Urinary bladder (tissue), 4 donors: ENCODE results near the gene SLC38A7. TPM values are rescaled to one million over a fixed set of nuclear protein-coding genes. Genes with fewer than 3 reads are reported as not detected.
A peak's percentile ranks its signal among the peaks of the same experiment; 100 is the strongest.

Experiments used
- DNase-seq: peaks from one replicate; pipeline ENCODE4 v3.0.0-alpha.2; 2015; ENCODE audit errors: extremely low spot score
- H3K27ac ChIP-seq: one replicate; pipeline ENCODE4 v1.5.1; 2013; ENCODE audit warnings: low read depth, mild to moderate bottlenecking, moderate library complexity
- H3K36me3 ChIP-seq: one replicate; pipeline ENCODE4 v1.6.1; 2013; ENCODE audit warnings: mild to moderate bottlenecking, moderate library complexity; ENCODE audit not compliant: insufficient read depth
- H3K4me1 ChIP-seq: one replicate; pipeline ENCODE4 v1.6.1; 2013; ENCODE audit warnings: mild to moderate bottlenecking, moderate library complexity; ENCODE audit not compliant: insufficient read depth
- H3K4me3 ChIP-seq: one replicate; pipeline ENCODE4 v1.5.1; 2013; ENCODE audit warnings: low read depth, low read length
- WGBS: extraction: QIAGEN DNeasy Blood & Tissue Kit; methylation state at CpG from one replicate; pipeline ENCODE4 v1.1.7; 2013; 5-methylcytosine and 5-hydroxymethylcytosine counted together
- polyA plus RNA-seq: library from polyadenylated mRNA; stranded (reverse); fragments of 200-250 nt; gene quantifications from one replicate; pipeline ENCODE4 v1.2.3, GENCODE V29; 2013
- total RNA-seq: library from RNA; depleted of rRNA; stranded (reverse); fragments of >200 nt; gene quantifications from one replicate; pipeline ENCODE4 v1.2.3, GENCODE V29; 2014
- donor health status: healthy with polysubstance abuse.
- donor health status: healthy.

The SLC38A7 gene, protein sequence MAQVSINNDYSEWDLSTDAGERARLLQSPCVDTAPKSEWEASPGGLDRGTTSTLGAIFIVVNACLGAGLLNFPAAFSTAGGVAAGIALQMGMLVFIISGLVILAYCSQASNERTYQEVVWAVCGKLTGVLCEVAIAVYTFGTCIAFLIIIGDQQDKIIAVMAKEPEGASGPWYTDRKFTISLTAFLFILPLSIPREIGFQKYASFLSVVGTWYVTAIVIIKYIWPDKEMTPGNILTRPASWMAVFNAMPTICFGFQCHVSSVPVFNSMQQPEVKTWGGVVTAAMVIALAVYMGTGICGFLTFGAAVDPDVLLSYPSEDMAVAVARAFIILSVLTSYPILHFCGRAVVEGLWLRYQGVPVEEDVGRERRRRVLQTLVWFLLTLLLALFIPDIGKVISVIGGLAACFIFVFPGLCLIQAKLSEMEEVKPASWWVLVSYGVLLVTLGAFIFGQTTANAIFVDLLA
- total RNA-seq (13.8 TPM), polyA plus RNA-seq (7.7 TPM)

DNA sequence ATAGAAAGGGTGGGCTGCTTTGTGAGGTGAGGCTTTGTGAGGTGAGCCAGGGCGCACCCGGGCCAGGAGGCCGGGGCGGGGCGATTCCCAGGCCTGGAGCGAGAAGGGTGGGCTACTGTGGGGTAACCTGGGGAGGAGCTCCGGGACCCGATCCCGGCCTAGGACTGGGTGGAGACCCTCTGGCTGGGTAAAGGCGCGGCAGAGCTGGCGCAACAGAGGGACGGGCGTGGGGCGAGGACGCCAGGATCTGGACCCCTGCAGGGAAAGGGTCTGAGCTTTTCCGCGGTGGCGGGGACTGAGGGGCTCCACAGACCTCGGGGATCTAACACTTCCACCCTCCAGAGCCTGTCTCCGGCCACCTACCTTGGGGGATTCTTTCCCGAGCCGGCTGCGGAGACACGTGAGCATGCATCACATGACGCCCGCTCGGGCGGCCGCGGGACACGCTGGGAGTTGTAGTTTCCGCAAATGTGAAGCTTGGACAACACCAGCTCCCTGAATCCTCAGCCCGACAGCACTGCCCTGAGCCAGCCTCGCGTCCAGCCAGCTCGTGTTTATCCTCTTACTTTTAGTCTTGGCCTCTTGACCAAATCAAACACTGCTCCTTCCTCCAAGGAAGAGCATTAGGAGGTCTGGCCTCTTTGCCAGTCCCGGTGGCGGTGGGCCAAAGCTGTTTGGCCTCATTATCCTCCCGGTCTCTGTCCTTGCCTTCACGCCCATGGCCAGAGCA is at the start of gene SLC38A7:
TSS of gene SLC38A7 (minus strand) at position 417 of the 730 bp plus-strand sequence. CDS start 4,644 bp downstream, outside the sequence.
- WGBS, result 3% methylated on average over 41 of the region's 41 CpGs
- H3K27ac ChIP-seq, result no peak within 1 kb of the TSS
- peak; percentile 45 for DNase-seq
- peak within 1 kb of the TSS; percentile 94 for H3K4me3 ChIP-seq
- H3K4me1 ChIP-seq, result no peaks in the 10 kb centered on the region
- no peaks in the 10 kb centered on the region for H3K36me3 ChIP-seq

DNA sequence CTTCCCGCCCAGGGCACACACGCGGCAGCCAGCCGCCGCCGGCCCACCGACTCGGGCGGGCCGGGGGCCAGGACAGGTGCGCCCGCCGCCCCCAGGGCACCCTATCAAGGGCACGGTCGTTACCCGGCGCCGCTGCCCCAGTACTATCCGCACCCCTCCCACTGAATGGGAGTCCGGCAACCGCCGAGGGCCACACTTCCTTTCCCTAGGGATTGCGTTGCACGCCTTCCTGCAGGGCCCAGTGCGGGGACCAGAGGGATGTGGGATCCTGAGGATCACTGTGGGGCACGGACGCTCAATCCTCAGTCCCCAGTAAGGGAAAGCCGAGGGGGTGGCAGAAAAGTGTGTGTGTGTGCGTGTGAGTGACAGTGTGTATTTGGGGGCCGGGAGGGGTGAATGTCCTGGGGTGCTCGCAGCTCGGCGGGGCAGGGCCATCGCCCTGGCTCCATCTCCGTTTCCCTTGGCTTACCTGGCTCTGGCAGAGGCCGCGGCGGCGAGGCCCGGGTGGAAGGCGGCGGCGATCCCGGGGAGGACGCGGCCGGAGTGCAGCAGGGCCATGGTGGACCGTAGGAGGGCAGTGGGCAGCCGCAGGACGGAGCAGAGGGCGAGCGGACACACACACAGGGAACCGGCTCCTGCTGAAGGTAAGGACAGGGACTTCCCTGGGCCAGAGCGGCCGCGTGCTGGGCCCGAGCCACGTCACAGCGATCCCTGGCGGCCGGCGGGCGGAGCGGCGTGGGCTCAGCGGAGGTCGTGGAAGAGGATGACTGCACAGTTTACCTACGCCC is 49.3 kb upstream of the SLC38A7 start, which contains the start of gene GOT2:
TSS of gene GOT2 (minus strand) at position 646 of the 788 bp plus-strand sequence. CDS start at position 558, 88 bp downstream.
- H3K36me3 ChIP-seq, result no peaks in the 10 kb centered on the region
- H3K27ac ChIP-seq, result peak within 1 kb of the TSS; percentile 44
- WGBS, result under 1% methylated on average over 68 of the region's 68 CpGs
- DNase-seq, result no peak
- H3K4me1 ChIP-seq, result peaks cover 2% of the 10 kb centered on the region
- H3K4me3 ChIP-seq, result peak within 1 kb of the TSS; percentile 77

DNA sequence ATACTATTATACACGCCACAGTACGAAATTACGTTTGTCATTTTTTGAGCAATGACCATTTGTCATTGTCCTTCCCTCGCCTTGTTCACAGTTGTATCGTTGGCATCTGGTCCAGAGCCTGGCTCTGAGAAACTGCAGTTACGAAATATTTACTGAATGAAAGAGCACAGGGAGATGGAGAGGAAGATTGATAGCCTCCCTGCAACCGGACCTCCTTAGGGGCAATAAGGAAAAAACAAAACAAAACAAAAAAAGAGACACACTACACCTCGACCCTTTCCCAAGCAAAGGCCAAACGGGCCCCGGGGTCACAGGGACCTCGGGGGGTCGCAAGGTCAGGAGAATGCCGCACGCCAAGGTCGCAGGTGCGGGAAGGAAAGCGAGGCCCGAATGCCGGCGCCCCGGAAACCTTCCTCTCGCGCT is 48.7 kb upstream of the SLC38A7 start:
- Histone ChIP-seq H3K36me3 (no peaks in the 10 kb centered on the region), H3K27ac (peak overlapping the region; percentile 44), H3K4me1 (peaks cover 2% of the 10 kb centered on the region), H3K4me3 (peak overlapping the region; percentile 77)
- DNase-seq, result no peak
- WGBS, result 3% methylated on average over 23 of the region's 23 CpGs

GRCh38 chr16:58732545-58733247 is 48.1 kb upstream of the SLC38A7 start:
- no peak overlapping the region for H3K27ac ChIP-seq
- 44% methylated on average over 9 of the region's 9 CpGs for WGBS

DNA sequence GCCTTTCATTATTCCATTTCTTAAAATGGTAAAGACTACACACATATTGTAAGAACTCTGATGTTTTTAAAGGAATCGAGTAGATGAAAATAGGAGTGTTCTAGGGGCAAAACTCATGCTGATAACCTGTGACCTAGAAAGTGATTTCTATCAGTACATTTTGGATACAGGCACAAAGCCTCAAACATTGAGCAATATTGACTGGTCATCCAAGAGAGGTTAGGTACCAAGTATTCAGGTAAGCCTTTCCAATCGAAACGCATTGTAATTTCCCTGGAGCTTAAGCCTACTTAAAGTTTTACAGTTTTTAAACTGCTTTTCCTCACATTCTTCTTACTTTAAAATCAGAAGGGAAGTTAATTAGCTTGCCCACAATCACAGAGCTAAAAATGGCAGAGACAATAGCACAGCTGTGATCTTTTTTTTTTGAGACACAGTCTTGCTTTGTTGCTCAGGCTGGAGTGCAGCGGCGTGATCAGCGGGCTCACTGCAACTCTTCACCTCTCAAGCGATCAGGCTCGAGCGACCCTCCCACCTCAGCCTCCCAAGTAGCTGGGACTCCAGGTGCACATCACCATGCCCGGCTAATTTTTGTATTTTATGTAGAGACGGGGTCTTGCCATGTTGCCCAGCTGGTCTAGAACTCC is 46.3 kb upstream of the SLC38A7 start:
- DNase-seq, result no peak
- Histone ChIP-seq H3K4me3 (no peak overlapping the region), H3K4me1 (peaks cover 2% of the 10 kb centered on the region), H3K27ac (no peak overlapping the region), H3K36me3 (peaks cover 2% of the 10 kb centered on the region)
- 95% methylated on average over 11 of the region's 11 CpGs for WGBS

More at GRCh38 chr16:58732545-58733247, 48.1 kb upstream of the SLC38A7 start:
- Histone ChIP-seq H3K4me1 (peaks cover 2% of the 10 kb centered on the region), H3K36me3 (no peaks in the 10 kb centered on the region), H3K4me3 (peak overlapping the region; percentile 77)
- DNase-seq, result no peak

GRCh38 chr16:58727796-58728568 is 43.4 kb upstream of the SLC38A7 start:
- no peak overlapping the region for H3K27ac ChIP-seq
- WGBS, result 91% methylated on average over 9 of the region's 9 CpGs
- no peak overlapping the region for H3K4me3 ChIP-seq
- H3K4me1 ChIP-seq, result peaks cover 2% of the 10 kb centered on the region
- H3K36me3 ChIP-seq, result peaks cover 2% of the 10 kb centered on the region
- DNase-seq, result no peak

DNA sequence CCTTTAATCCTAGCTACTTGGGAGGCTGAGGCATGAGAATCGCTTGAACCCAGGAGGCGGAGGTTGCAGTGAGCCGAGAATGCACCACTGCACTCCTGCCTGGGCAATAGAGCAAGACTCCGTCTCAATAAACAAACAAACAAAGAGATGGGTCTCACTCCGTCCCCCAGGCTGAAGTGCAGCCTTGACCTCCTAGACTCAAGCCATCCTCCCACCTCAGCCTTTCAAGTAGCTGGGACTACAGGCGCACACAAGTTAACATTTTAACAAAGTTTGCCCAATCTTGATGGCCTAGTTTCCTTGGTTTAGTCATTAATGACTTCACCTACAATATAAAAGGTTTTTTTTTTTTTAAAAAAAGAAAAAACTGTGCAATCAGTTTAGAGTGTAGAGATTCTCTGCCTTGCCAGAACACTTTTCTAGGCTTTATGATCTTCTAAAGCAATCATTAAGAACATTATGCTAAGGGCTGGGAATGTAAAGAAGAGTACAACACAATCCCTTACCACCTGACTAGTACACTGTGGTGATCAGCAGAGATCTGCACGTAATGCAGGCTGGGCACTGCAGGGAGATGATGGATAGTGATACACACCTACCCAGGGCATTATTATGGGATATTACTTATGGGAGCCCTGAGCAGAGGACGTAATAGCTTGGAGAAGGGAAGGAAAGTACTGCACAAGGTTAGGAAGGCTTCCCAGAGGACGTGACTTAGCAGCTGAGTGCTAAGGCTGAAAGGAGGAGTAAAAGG is 42.6 kb upstream of the SLC38A7 start:
- Histone ChIP-seq H3K4me3 (no peak overlapping the region), H3K4me1 (no peaks in the 10 kb centered on the region), H3K36me3 (peaks cover 2% of the 10 kb centered on the region), H3K27ac (no peak overlapping the region)
- no peak for DNase-seq
- 82% methylated on average over 9 of the region's 9 CpGs for WGBS

DNA sequence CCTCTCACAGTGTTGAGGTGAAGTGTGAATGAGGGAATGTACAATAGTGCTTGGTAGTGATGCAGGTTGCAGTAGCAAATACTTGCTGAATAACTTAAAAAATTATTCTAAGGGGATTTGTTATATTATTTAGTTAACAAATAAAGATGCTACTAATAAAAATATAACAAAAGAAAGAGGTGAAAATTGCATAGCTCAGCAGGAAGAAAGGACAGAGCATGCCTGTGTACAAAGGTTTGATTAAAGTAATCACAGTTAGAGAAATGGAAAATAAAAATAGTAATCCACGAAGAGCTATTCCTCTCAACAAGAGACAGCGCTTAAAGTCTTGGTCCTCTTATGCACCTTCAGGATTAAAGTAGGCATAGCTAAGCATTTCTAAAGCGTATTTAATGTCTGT is 38.5 kb upstream of the SLC38A7 start:
- no peak for DNase-seq
- no peaks in the 10 kb centered on the region for H3K4me1 ChIP-seq
- H3K4me3 ChIP-seq, result no peak overlapping the region
- peaks cover 5% of the 10 kb centered on the region for H3K36me3 ChIP-seq
- WGBS, result 43% methylated on average over 3 of the region's 3 CpGs
- no peak overlapping the region for H3K27ac ChIP-seq

- no peak for DNase-seq
- 92% methylated on average over 13 of the region's 13 CpGs for WGBS
- peaks cover 5% of the 10 kb centered on the region for H3K36me3 ChIP-seq
These were observed 33.4 kb upstream of the SLC38A7 start for GRCh38 chr16:58717994-58718393.

DNA sequence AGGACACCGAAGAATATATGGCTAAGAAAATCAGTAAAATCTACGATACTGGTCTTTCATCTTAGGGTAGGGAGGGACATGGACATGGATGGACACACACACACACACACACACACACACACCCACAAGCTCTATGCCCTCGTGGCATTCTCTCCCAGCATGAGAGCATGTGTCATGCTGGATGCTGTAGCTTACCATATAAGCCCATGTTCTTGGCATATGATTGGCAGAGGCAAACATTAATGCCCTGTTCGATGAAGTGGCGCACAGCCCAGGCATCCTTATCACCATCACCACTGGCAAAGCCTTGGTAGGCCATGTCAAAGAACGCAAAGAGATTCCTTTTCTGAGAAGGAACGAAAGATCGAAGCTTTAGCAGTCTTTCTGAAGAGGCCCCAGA is 31.9 kb upstream of the SLC38A7 start:
- peaks cover 5% of the 10 kb centered on the region for H3K36me3 ChIP-seq
- no peak for DNase-seq
- H3K4me1 ChIP-seq, result no peaks in the 10 kb centered on the region
- no peak overlapping the region for H3K4me3 ChIP-seq
- WGBS, result 50% methylated on average over 8 of the region's 8 CpGs
- H3K27ac ChIP-seq, result no peak overlapping the region

More at GRCh38 chr16:58717994-58718393, 33.4 kb upstream of the SLC38A7 start:
- Histone ChIP-seq H3K4me1 (no peaks in the 10 kb centered on the region), H3K27ac (no peak overlapping the region), H3K4me3 (no peak overlapping the region)

DNA sequence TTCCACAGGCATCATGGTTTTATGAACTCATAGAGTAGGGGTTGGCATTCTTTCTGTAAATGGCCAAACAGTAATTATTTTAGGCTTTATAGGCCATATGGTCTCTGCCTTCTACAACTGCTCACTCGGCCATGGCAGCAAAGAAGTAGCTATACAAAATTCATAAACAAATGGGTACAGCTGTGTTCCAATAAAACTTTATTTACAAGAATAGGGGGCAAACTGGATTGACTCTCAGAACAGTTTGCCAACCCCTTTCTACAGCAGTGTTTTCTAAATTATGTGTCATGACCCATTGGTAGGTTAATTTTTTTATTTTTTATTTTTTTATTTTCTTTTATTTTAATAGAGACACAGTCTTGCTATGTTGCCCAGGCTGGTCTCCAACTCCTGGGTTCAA is 29.2 kb upstream of the SLC38A7 start:
- no peak for DNase-seq
- 78% methylated on average over 1 of the region's 1 CpG for WGBS
- Histone ChIP-seq H3K27ac (no peak overlapping the region), H3K4me1 (no peaks in the 10 kb centered on the region), H3K36me3 (peaks cover 5% of the 10 kb centered on the region), H3K4me3 (no peak overlapping the region)
